Trophoblast cell (in vitro differentiated cells and primary cell): ENCODE measurements around the gene EPHB1.

Experiments
- DNase-seq, 2 donors: peaks; one replicate each; pipeline ENCODE4 v3.0.0-alpha.2; 2016
- H2AFZ ChIP-seq: 2 replicates; pipeline ENCODE4 v1.6.1; 2013; ENCODE audit warnings: low read length, moderate library complexity, mild to moderate bottlenecking; ENCODE audit not compliant: insufficient read depth, poor library complexity
- H2AK5ac ChIP-seq: 2 replicates; pipeline ENCODE4 v1.6.1; 2013; ENCODE audit warnings: mild to moderate bottlenecking, low read length
- H2BK120ac ChIP-seq: 2 replicates; pipeline ENCODE4 v1.6.1; 2013; ENCODE audit warnings: low read length, mild to moderate bottlenecking, moderate library complexity; ENCODE audit not compliant: insufficient read depth, poor library complexity
- H2BK12ac ChIP-seq: 2 replicates; pipeline ENCODE4 v1.6.1; 2013; ENCODE audit warnings: mild to moderate bottlenecking, low read length, moderate library complexity
- H2BK5ac ChIP-seq: 2 replicates; pipeline ENCODE4 v1.6.1; 2013; ENCODE audit warnings: low read length, low read depth, moderate library complexity, mild to moderate bottlenecking; ENCODE audit not compliant: poor library complexity
- H3K14ac ChIP-seq: 2 replicates; pipeline ENCODE4 v1.6.1; 2013; ENCODE audit warnings: mild to moderate bottlenecking, low read length
- H3K18ac ChIP-seq: 2 replicates; pipeline ENCODE4 v1.6.1; 2013; ENCODE audit warnings: mild to moderate bottlenecking, low read length
- H3K23ac ChIP-seq: 2 replicates; pipeline ENCODE4 v1.6.1; 2013; ENCODE audit warnings: low read length
- H3K27ac ChIP-seq: 2 replicates; pipeline ENCODE4 v1.5.1; 2013; ENCODE audit warnings: low read depth, mild to moderate bottlenecking, inconsistent platforms, low read length, moderate library complexity
- H3K27me3 ChIP-seq: 2 replicates; pipeline ENCODE4 v1.6.1; 2013; ENCODE audit warnings: inconsistent platforms, mild to moderate bottlenecking, low read length, moderate library complexity; ENCODE audit not compliant: insufficient read depth
- H3K36me3 ChIP-seq, 2 experiments: 1 replicate in 1 of 2; 2 replicates in 1 of 2; pipeline ENCODE4 v1.6.1; 2013; ENCODE audit warnings: low read length in 2 of 2, mild to moderate bottlenecking in 2 of 2, moderate library complexity in 1 of 2; ENCODE audit not compliant: insufficient read depth in 2 of 2, control insufficient read depth in 1 of 2
- H3K4ac ChIP-seq: 2 replicates; pipeline ENCODE4 v1.6.1; 2013; ENCODE audit warnings: low read depth, mild to moderate bottlenecking, low read length, moderate library complexity
- H3K4me1 ChIP-seq, 2 experiments: 1 replicate in 1 of 2; 2 replicates in 1 of 2; pipeline ENCODE4 v1.6.1; 2013; ENCODE audit warnings: low read length in 2 of 2, mild to moderate bottlenecking in 2 of 2, moderate library complexity in 1 of 2; ENCODE audit not compliant: insufficient read depth in 2 of 2, control insufficient read depth in 1 of 2
- H3K4me2 ChIP-seq: 2 replicates; pipeline ENCODE4 v1.6.1; 2013; ENCODE audit warnings: inconsistent platforms, mild to moderate bottlenecking, low read length, moderate library complexity
- H3K4me3 ChIP-seq: 2 replicates; pipeline ENCODE4 v1.5.1; 2013; ENCODE audit warnings: mild to moderate bottlenecking, low read depth, low read length, inconsistent platforms
- H3K79me1 ChIP-seq: one replicate; pipeline ENCODE4 v1.6.1; 2013; ENCODE audit warnings: low read length
- H3K79me2 ChIP-seq: 2 replicates; pipeline ENCODE4 v1.6.1; 2013; ENCODE audit warnings: low read length, mild to moderate bottlenecking; ENCODE audit not compliant: control insufficient read depth, insufficient read depth, poor library complexity
- H3K9ac ChIP-seq: 2 replicates; pipeline ENCODE4 v1.6.1; 2013; ENCODE audit warnings: mild to moderate bottlenecking, low read length
- H3K9me3 ChIP-seq: 2 replicates; pipeline ENCODE4 v1.6.1; 2013; ENCODE audit warnings: low read depth, mild to moderate bottlenecking, control low read depth, inconsistent platforms, low read length; ENCODE audit not compliant: insufficient read depth
- H4K12ac ChIP-seq: 2 replicates; pipeline ENCODE4 v1.6.1; 2013; ENCODE audit warnings: low read depth, mild to moderate bottlenecking, low read length, moderate library complexity
- H4K8ac ChIP-seq: 2 replicates; pipeline ENCODE4 v1.6.1; 2013; ENCODE audit warnings: low read depth, mild to moderate bottlenecking, low read length, moderate library complexity
- H4K91ac ChIP-seq: one replicate; pipeline ENCODE4 v1.6.1; 2013; ENCODE audit warnings: low read depth, mild to moderate bottlenecking, low read length, moderate library complexity
- WGBS: extraction: QIAGEN DNeasy Blood & Tissue Kit; methylation state at CpG from one replicate; pipeline ENCODE4 v1.1.7; 2013; ENCODE audit warnings: missing lambda C conversion rate; ENCODE audit not compliant: insufficient read length, insufficient coverage; ENCODE audit errors: extremely low coverage; 5-methylcytosine and 5-hydroxymethylcytosine counted together

The EPHB1 gene

GRCh38 chr3:135133905-135134683, 339.0 kb downstream of the EPHB1 start:
- peaks cover 0 to 5% of the 10 kb centered on the region in 2 experiments for H3K4me1 ChIP-seq
- H2AK5ac ChIP-seq, result no peak overlapping the region
- no peak overlapping the region for H4K12ac ChIP-seq
- no peaks in the 10 kb centered on the region for H3K27me3 ChIP-seq
- no peak overlapping the region for H4K91ac ChIP-seq
- no peak overlapping the region for H3K27ac ChIP-seq
- H3K4me3 ChIP-seq, result no peak overlapping the region
- H3K9ac ChIP-seq, result no peak overlapping the region
- H4K8ac ChIP-seq, result no peak overlapping the region
- no CpG with 5 or more reads among the region's 8 CpGs for WGBS
- H2AFZ ChIP-seq, result no peak overlapping the region
- no peak overlapping the region for H2BK120ac ChIP-seq
- H3K36me3 ChIP-seq, result no peaks in the 10 kb centered on the region
- H3K14ac ChIP-seq, result no peak overlapping the region
- no peaks in the 10 kb centered on the region for H3K79me1 ChIP-seq
- peaks cover 3% of the 10 kb centered on the region for H3K9me3 ChIP-seq
- H3K4me2 ChIP-seq, result no peak overlapping the region
- H3K23ac ChIP-seq, result no peak overlapping the region
- no peak overlapping the region for H2BK12ac ChIP-seq
- H3K18ac ChIP-seq, result no peak overlapping the region
- no peak overlapping the region for H2BK5ac ChIP-seq
- no peaks in the 10 kb centered on the region for H3K79me2 ChIP-seq
- no peak for DNase-seq
- H3K4ac ChIP-seq, result no peak overlapping the region

- no peak overlapping the region for H4K8ac ChIP-seq
- WGBS, result no CpG with 5 or more reads among the region's 3 CpGs
- peaks cover 3% of the 10 kb centered on the region for H3K9me3 ChIP-seq
Measured at GRCh38 chr3:135134684-135135075, 339.6 kb downstream of the EPHB1 start.

GRCh38 chr3:135135445-135135844, 340.4 kb downstream of the EPHB1 start:
- Histone ChIP-seq H2AFZ (no peak overlapping the region), H3K79me1 (no peaks in the 10 kb centered on the region), H3K27me3 (no peaks in the 10 kb centered on the region), H2BK5ac (no peak overlapping the region), H4K91ac (no peak overlapping the region), H2BK12ac (no peak overlapping the region), H4K12ac (no peak overlapping the region), H4K8ac (no peak overlapping the region), H3K18ac (no peak overlapping the region), H3K4ac (no peak overlapping the region), H3K4me1 (peaks cover 0 to 5% of the 10 kb centered on the region in 2 experiments), H3K23ac (no peak overlapping the region), H2BK120ac (no peak overlapping the region), H3K4me2 (no peak overlapping the region), H3K9ac (no peak overlapping the region), H3K36me3 (no peaks in the 10 kb centered on the region), H2AK5ac (no peak overlapping the region), H3K14ac (no peak overlapping the region), H3K9me3 (peaks cover 3% of the 10 kb centered on the region), H3K27ac (no peak overlapping the region), H3K4me3 (no peak overlapping the region), H3K79me2 (no peaks in the 10 kb centered on the region)
- WGBS, result no CpG with 5 or more reads among the region's 1 CpG
- DNase-seq, result no peak

More at GRCh38 chr3:135134684-135135075, 339.6 kb downstream of the EPHB1 start:
- no peak overlapping the region for H3K18ac ChIP-seq
- H4K91ac ChIP-seq, result no peak overlapping the region
- H2AFZ ChIP-seq, result no peak overlapping the region
- no peaks in the 10 kb centered on the region for H3K36me3 ChIP-seq
- H3K4me1 ChIP-seq, result peaks cover 0 to 5% of the 10 kb centered on the region in 2 experiments
- H3K79me2 ChIP-seq, result no peaks in the 10 kb centered on the region
- no peaks in the 10 kb centered on the region for H3K79me1 ChIP-seq
- no peak overlapping the region for H4K12ac ChIP-seq
- no peak overlapping the region for H3K14ac ChIP-seq
- no peak overlapping the region for H3K4me3 ChIP-seq
- H2BK12ac ChIP-seq, result no peak overlapping the region
- H2BK120ac ChIP-seq, result no peak overlapping the region
- no peak overlapping the region for H3K9ac ChIP-seq
- no peak overlapping the region for H3K4me2 ChIP-seq
- no peak overlapping the region for H2AK5ac ChIP-seq
- H3K27me3 ChIP-seq, result no peaks in the 10 kb centered on the region
- H2BK5ac ChIP-seq, result no peak overlapping the region
- DNase-seq, result no peak
- no peak overlapping the region for H3K27ac ChIP-seq
- H3K23ac ChIP-seq, result no peak overlapping the region
- no peak overlapping the region for H3K4ac ChIP-seq

- peaks cover 0 to 5% of the 10 kb centered on the region in 2 experiments for H3K4me1 ChIP-seq
- H3K79me2 ChIP-seq, result no peaks in the 10 kb centered on the region
- peaks cover 3% of the 10 kb centered on the region for H3K9me3 ChIP-seq
- H3K4ac ChIP-seq, result no peak overlapping the region
- H3K27me3 ChIP-seq, result no peaks in the 10 kb centered on the region
- H4K12ac ChIP-seq, result no peak overlapping the region
- no peak overlapping the region for H2BK5ac ChIP-seq
- no peak overlapping the region for H3K9ac ChIP-seq
- no peak overlapping the region for H2BK120ac ChIP-seq
- H3K27ac ChIP-seq, result no peak overlapping the region
- no peak overlapping the region for H4K91ac ChIP-seq
- no peak overlapping the region for H2AFZ ChIP-seq
- no peak overlapping the region for H3K18ac ChIP-seq
- H3K14ac ChIP-seq, result no peak overlapping the region
- no peak overlapping the region for H3K4me3 ChIP-seq
- H3K36me3 ChIP-seq, result no peaks in the 10 kb centered on the region
- H2AK5ac ChIP-seq, result no peak overlapping the region
- no peak for DNase-seq
- H3K23ac ChIP-seq, result no peak overlapping the region
- WGBS, result no CpG with 5 or more reads among the region's 3 CpGs
- no peak overlapping the region for H3K4me2 ChIP-seq
- H4K8ac ChIP-seq, result no peak overlapping the region
- no peaks in the 10 kb centered on the region for H3K79me1 ChIP-seq
- no peak overlapping the region for H2BK12ac ChIP-seq
Measured at GRCh38 chr3:135136361-135137100, 341.5 kb downstream of the EPHB1 start.
